ENCODE data around the gene RTN4R.

The RTN4R gene

DNA sequence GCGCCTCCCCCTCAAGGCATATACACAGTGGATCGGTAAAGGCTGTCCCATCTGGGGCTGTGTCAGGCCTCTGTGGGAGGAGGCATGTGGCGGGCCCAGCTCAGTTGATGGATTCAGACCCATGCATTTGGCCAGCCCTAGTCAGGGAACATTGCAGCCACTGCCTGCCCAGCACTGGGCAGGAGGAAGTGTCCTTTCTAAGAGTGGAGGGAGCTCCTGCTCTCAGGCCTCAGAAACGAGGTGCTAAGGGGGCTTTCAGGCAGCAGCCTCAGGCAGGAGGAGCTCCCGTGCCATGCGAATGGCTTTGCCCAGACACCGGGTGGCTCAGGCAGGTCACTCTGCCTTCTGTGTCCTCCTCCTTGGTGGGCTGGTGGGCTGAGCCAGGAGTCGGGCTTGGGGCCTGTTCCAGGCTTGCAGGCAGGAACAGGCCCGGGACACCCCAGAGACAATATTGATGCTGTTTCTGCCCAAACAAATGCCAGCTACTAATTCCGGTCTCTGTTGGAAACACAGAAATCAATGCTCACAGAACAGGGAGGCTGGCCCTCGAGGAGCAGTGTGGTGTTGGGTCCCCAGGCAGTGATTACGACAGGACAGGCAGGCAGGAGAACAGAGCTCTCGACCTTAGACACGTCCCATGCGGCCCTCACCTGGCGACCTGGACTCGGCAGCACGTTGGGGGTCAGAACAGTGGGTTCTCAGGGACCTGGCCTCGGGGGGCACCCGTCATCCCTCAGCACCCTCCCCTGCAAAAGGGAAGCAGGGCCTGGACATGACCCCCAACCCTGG lies 75.0 kb downstream of the RTN4R start:
- H3K27ac ChIP-seq = no peak overlapping the region
- DNase-seq (ENCODE audit: low read depth, low spot score) = no peak

DNA sequence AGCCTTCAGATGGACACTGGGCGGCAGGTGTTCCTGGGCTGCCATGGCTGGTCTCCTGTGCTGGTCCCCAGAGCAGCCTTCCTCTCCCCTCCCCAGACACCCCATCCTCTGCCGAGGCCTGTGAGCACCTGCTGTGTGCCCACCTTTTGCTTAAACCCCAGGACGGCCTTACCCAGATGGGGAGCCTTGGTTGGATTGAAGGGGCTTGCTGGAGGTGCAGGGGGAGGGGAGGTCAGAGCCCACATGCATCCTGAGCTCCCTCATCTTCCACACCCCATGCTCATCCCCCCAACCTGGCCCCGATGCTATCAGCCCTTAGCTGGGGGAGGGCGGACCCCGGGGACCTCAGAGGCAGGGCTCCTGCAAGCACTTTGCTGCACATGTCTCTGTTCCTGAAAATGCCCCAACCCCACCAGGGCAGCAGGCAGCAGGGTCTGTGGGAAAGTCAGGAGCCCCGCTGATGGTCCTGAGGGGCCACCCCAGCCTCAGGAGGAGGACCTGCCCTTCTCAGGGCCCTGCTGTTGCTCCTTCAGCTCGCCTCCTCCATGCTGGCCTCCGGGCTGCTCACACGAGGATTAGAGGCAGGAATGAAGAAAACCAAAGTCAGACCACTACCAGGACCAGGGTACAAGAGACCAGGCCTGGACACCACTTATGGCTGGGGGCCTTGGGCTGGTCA lies 75.7 kb downstream of the RTN4R start:
- DNase-seq (ENCODE audit: low read depth, low spot score) = no peak
- no peak overlapping the region for H3K27ac ChIP-seq

DNA sequence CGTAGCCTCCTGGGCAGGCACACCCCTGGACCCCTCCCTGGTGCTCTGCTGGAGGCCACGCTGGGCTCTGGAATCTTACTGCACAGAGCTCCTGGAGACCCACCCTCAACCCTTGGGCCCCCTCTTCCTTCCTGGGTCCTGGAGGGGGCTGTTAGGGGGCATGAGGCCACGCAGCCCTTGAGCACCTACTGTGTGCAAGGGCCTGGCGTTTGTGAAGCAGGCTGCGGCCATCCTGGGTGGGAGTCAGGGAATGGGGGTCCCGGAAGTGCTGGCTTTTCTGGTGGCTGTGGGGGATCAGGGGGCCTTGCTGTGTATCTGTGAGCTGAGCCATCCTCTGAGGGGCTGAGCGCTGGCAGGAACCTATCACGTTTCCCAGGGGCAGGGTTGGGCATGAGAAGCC lies 76.3 kb downstream of the RTN4R start:
- no peak for DNase-seq (ENCODE audit: low read depth, low spot score)
- H3K27ac ChIP-seq = no peak overlapping the region

All from epithelial cell of prostate (primary cell).